WERI-Rb-1 (cell line): ENCODE results near the gene ANKRD40CL.

Source experiments
- DNase-seq: peaks from one replicate; pipeline ENCODE4 v3.0.0-alpha.2; 2020
- H3K27ac ChIP-seq: fragments of 250-450 bp; sonication (Bioruptor Pico); 2 replicates; pipeline ENCODE4 v1.5.1; 2020; ENCODE audit warnings: mild to moderate bottlenecking, moderate library complexity
- H3K27me3 ChIP-seq: fragments of 250-450 bp; sonication (Bioruptor Pico); 2 replicates; pipeline ENCODE4 v1.5.1; 2021; ENCODE audit warnings: mild to moderate bottlenecking, low read depth, moderate library complexity; ENCODE audit not compliant: insufficient read depth, severe bottlenecking
- H3K36me3 ChIP-seq: fragments of 250-450 bp; sonication (Bioruptor Pico); 2 replicates; pipeline ENCODE4 v1.5.1; 2020; ENCODE audit warnings: mild to moderate bottlenecking, moderate library complexity
- H3K4me3 ChIP-seq: 2 replicates; pipeline ENCODE4 v1.5.1; 2011; ENCODE audit warnings: low read depth, mild to moderate bottlenecking, control low read depth, low read length
- H3K9me3 ChIP-seq: fragments of 250-450 bp; sonication (Bioruptor Pico); 2 replicates; pipeline ENCODE4 v1.5.1; 2021; ENCODE audit warnings: mild to moderate bottlenecking, moderate library complexity; ENCODE audit not compliant: severe bottlenecking
- CTCF ChIP-seq: IDR thresholded peaks from 2 replicates; pipeline ENCODE4 v1.5.1; 2011; ENCODE audit warnings: low read depth, mild to moderate bottlenecking, control low read depth, inconsistent platforms, low read length

Gene ANKRD40CL

DNA sequence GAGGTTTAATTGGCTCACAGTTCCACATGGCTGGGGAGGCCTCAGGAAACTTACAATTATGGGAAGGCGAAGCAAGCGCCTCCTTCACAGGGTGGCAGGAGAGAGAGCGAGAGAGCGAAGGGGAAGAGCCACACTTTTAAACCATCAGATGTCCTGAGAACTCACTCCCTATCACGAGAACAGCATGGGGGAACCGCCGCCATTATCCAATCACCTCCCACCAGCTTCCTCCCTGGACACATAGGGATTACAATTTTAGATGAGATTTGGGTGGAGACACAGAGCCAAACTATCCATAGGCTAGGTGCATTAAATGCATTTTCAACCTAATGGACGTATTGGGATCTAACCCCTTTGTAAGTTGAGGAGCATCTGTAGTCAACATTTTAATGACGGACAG lies 54.7 kb downstream of the ANKRD40CL start:
- no peak for TF ChIP-seq CTCF
- Histone ChIP-seq H3K27me3 (no peaks in the 10 kb centered on the region), H3K36me3 (no peaks in the 10 kb centered on the region), H3K27ac (no peak overlapping the region), H3K4me3 (no peak overlapping the region), H3K9me3 (no peaks in the 10 kb centered on the region)
- DNase-seq, result no peak
